IPS-20b (cell line): ENCODE measurements around the gene CLASRP.
"Not testable (repeated sequence)": the region's sequence is repeated elsewhere in the genome, so short reads cannot be mapped to it uniquely, and the experiment has no call there.

Experiments
- H3K27ac ChIP-seq: one replicate; pipeline ENCODE4 v1.5.1; 2013; ENCODE audit warnings: low read length
- H3K27me3 ChIP-seq: 2 replicates; pipeline ENCODE4 v1.6.1; 2013; ENCODE audit warnings: mild to moderate bottlenecking, low read length, inconsistent platforms; ENCODE audit not compliant: insufficient read depth
- H3K36me3 ChIP-seq: 2 replicates; pipeline ENCODE4 v1.6.1; 2013; ENCODE audit warnings: low read depth, mild to moderate bottlenecking, inconsistent platforms, low read length, moderate library complexity; ENCODE audit not compliant: insufficient read depth
- H3K4me1 ChIP-seq: 2 replicates; pipeline ENCODE4 v1.6.1; 2013; ENCODE audit warnings: mild to moderate bottlenecking, control low read depth, inconsistent platforms, low read length, moderate library complexity; ENCODE audit not compliant: insufficient read depth
- H3K4me3 ChIP-seq: 2 replicates; pipeline ENCODE4 v1.5.1; 2013; ENCODE audit warnings: mild to moderate bottlenecking, low read length, inconsistent platforms
- H3K9ac ChIP-seq: 2 replicates; pipeline ENCODE4 v1.6.1; 2013; ENCODE audit warnings: low read depth, mild to moderate bottlenecking, inconsistent platforms, low read length, moderate library complexity
- H3K9me3 ChIP-seq: 2 replicates; pipeline ENCODE4 v1.6.1; 2013; ENCODE audit warnings: mild to moderate bottlenecking, low read depth, low read length, inconsistent platforms; ENCODE audit not compliant: insufficient read depth

CLASRP gene, protein sequence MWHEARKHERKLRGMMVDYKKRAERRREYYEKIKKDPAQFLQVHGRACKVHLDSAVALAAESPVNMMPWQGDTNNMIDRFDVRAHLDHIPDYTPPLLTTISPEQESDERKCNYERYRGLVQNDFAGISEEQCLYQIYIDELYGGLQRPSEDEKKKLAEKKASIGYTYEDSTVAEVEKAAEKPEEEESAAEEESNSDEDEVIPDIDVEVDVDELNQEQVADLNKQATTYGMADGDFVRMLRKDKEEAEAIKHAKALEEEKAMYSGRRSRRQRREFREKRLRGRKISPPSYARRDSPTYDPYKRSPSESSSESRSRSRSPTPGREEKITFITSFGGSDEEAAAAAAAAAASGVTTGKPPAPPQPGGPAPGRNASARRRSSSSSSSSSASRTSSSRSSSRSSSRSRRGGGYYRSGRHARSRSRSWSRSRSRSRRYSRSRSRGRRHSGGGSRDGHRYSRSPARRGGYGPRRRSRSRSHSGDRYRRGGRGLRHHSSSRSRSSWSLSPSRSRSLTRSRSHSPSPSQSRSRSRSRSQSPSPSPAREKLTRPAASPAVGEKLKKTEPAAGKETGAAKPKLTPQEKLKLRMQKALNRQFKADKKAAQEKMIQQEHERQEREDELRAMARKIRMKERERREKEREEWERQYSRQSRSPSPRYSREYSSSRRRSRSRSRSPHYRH

DNA sequence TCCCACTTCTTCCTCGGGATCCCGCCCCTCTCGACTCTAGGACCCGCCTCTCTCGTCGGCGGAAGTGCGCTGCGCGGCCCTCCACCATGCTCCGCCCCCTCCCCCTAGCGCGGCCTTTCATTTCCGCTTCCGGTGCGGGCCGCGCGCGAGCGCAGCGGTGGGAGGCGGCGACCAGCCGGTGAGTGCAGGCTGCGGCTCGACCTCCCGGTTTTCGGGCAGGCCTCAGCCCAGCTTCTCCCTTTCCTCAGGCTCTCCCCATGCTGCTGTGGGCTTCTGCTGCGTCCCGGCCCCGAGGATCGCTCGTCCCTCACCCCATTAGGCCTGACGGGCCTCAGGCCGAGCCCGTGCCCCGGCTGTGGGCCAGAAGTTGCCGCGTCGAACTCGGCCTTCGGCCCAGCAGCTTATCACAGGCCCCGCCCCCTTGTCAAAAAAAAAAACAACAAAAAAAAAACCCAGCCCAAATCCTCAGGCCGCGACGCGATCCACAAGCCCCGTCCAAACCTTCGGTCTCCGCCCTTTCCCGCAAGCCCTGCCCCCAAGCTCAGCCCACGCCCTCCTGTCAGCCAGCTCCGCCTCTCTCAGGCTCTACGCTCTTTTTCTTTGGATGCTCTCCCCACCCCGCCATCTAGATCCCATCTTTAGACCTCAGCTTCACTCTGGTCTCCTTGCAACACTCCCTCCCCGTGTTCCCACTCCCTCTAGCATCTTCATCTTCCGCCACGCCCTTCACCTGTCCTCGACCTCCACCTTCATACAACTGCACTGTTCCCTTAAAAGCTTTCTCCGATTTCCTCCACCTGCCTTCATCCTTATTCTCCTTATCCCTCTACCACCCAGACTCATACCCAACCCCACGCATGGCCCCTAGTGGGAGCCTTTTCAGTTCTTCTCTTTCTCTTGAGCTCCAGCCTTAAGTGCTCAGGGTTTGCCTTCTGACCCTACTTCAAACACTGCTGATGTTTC lies at the start of gene CLASRP:
Gene CLASRP, plus strand, starts transcription at position 115 of the 963 bp plus-strand sequence. CDS start 1,168 bp downstream, outside the sequence.
- Histone ChIP-seq H3K36me3 (peaks cover 38% of the 10 kb centered on the region), H3K27ac (no peak within 1 kb of the TSS)

DNA sequence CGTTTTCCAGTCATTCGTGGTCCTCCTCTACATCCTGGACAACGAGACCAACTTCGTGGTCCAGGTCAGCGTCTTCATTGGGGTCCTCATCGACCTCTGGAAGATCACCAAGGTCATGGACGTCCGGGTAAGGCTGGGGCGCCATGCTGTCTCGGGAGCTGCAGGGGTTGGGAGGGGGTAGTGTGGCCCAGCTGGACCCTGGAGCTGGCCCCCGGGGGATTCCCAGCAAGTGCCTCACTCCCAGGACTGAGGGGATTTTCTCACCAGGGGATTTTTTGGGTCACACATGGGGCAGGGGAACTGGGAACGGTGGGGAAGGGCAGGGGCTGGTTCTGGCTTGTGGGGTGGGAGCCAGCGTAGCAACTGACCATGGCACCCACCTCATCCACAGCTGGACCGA lies 48.4 kb upstream of the CLASRP start:
- no peak overlapping the region for H3K27ac ChIP-seq
- H3K27me3 ChIP-seq: no peaks in the 10 kb centered on the region
- no peaks in the 10 kb centered on the region for H3K9me3 ChIP-seq
- H3K9ac ChIP-seq: no peak overlapping the region
- H3K36me3 ChIP-seq: peaks cover 55% of the 10 kb centered on the region
- H3K4me3 ChIP-seq: no peak overlapping the region
- H3K4me1 ChIP-seq: no peaks in the 10 kb centered on the region

More for the DNA sequence above, at the start of gene CLASRP:
- H3K9me3 ChIP-seq: no peaks in the 10 kb centered on the region
- H3K4me3 ChIP-seq: peak within 1 kb of the TSS; percentile 96
- H3K27me3 ChIP-seq: no peaks in the 10 kb centered on the region
- peak within 1 kb of the TSS; percentile 91 for H3K9ac ChIP-seq
- peaks cover 8% of the 10 kb centered on the region for H3K4me1 ChIP-seq

DNA sequence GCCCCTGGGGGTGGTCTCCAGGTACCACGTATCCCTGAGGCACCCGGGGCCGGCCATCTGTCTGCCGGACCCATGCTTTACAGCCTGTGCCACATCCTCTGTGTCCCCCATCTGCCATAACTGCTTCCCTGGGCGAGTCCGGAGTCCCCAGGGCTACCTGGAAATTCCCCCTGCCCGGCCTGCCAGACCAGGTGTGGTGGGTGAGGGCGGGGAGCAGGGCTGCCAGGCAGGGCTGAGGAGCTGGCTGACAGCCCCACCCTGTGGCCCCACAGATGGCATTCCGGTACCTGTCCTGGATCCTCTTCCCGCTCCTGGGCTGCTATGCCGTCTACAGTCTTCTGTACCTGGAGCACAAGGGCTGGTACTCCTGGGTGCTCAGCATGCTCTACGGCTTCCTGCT lies 47.9 kb upstream of the CLASRP start:
- H3K4me3 ChIP-seq: no peak overlapping the region
- H3K27ac ChIP-seq: no peak overlapping the region
- H3K9ac ChIP-seq: no peak overlapping the region
- peaks cover 50% of the 10 kb centered on the region for H3K36me3 ChIP-seq
- H3K9me3 ChIP-seq: no peaks in the 10 kb centered on the region
- H3K4me1 ChIP-seq: no peaks in the 10 kb centered on the region
- no peaks in the 10 kb centered on the region for H3K27me3 ChIP-seq

DNA sequence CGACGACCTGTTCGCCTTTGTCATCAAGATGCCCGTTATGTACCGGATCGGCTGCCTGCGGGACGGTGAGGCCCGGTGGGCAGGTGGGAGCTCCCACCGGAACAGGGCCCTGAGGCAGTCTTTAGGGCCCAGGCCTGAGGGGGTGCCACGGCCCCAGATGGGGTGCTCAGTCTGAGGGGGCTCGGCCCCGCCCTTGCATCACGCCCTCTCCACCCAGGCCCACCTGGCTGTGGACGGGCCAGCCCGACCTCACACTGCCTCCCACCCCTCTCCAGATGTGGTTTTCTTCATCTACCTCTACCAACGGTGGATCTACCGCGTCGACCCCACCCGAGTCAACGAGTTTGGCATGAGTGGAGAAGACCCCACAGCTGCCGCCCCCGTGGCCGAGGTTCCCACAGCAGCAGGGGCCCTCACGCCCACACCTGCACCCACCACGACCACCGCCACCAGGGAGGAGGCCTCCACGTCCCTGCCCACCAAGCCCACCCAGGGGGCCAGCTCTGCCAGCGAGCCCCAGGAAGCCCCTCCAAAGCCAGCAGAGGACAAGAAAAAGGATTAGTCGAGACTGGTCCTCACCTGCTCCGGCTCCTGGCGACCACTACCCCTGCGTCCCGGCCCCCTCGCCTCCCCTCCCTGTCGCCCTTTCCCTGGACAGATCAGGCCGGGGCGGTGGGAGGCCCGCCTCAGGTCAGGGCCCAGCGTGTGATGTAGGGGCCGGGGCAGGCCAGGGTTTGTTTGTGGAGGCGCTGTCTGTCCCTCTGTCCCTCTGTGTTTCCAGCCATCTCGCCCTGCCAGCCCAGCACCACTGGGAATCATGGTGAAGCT lies 46.3 kb upstream of the CLASRP start:
- H3K27me3 ChIP-seq: no peaks in the 10 kb centered on the region
- no peaks in the 10 kb centered on the region for H3K4me1 ChIP-seq
- no peaks in the 10 kb centered on the region for H3K9me3 ChIP-seq
- H3K4me3 ChIP-seq: no peak overlapping the region
- H3K9ac ChIP-seq: no peak overlapping the region
- no peak overlapping the region for H3K27ac ChIP-seq
- H3K36me3 ChIP-seq: peaks cover 36% of the 10 kb centered on the region

DNA sequence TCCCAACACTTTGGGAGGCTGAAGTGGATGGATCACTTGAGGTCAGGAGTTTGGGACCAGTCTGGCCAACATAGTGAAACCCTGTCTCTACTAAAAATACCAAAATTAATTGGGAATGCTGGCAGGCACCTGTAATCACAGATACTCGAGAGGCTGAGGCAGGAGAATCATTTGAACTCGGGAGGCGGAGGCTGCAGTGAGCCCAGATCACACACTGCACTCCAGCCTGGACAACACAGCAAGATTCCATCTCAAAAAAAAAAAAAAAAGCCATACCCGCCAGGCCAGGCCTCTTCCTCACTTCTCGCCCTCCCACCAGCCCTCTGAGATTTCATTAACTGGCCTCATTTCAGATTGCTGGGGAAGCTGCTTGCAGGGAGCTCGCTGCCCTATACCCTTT lies 45.3 kb upstream of the CLASRP start:
- Histone ChIP-seq H3K9ac (no peak overlapping the region), H3K4me1 (no peaks in the 10 kb centered on the region), H3K27me3 (no peaks in the 10 kb centered on the region), H3K4me3 (no peak overlapping the region), H3K36me3 (peaks cover 30% of the 10 kb centered on the region), H3K9me3 (no peaks in the 10 kb centered on the region), H3K27ac (no peak overlapping the region)

DNA sequence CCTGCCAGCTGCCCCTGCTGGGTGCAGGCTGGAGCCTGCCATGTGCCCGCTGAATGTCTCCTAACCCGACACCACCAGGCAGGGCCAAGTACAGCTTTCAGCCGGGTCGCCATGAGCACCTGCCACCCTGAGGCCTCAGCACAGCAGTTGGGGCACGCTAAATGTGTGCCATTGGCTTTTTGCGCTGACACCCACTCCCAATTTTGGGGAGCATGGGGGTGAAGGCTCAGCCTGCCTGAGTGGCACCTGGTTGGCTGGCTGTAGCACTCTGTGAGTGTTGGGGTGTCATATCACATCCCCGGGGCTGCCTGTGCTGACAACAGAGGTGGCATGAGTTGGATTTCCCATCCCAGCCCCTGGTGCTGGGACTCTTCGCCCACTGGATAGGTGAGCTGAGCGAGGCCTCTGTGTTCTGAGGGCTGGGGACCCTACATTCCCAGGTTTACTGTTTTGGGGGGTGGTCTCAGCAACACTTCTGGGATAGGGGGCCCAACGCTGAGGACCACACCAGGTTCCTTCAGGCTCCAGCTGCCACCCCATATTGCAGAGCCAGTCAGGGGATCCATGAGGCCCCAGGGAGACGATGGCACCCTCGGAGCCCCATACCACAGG lies 44.8 kb upstream of the CLASRP start:
- no peaks in the 10 kb centered on the region for H3K9me3 ChIP-seq
- H3K4me1 ChIP-seq: no peaks in the 10 kb centered on the region
- H3K36me3 ChIP-seq: peaks cover 26% of the 10 kb centered on the region
- no peak overlapping the region for H3K9ac ChIP-seq
- no peak overlapping the region for H3K27ac ChIP-seq
- no peak overlapping the region for H3K4me3 ChIP-seq
- no peaks in the 10 kb centered on the region for H3K27me3 ChIP-seq

DNA sequence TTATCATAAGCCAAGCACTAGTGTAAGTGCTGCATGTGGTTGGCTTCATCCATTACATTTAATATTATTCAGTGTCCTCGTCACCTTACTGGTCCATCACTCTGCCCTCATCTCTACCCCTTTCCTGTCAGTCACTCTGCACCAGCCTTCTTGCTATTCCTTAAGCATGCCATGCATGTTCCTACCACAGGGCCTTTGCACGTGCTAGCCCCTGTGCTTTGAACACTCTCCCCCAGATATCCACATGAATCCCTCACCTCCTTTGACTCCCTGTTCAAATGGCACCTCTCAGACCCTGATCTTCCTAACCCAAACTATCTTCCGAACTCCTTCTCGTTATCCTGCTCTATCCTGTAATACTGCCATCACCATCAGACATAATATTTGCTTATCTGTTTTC lies 40.8 kb upstream of the CLASRP start:
- H3K9ac ChIP-seq: no peak overlapping the region
- H3K27ac ChIP-seq: no peak overlapping the region
- H3K4me3 ChIP-seq: no peak overlapping the region
- H3K9me3 ChIP-seq: no peaks in the 10 kb centered on the region
- H3K27me3 ChIP-seq: no peaks in the 10 kb centered on the region
- H3K4me1 ChIP-seq: no peaks in the 10 kb centered on the region; the same call in 1 of the 2 replicates
- H3K36me3 ChIP-seq: no peaks in the 10 kb centered on the region

DNA sequence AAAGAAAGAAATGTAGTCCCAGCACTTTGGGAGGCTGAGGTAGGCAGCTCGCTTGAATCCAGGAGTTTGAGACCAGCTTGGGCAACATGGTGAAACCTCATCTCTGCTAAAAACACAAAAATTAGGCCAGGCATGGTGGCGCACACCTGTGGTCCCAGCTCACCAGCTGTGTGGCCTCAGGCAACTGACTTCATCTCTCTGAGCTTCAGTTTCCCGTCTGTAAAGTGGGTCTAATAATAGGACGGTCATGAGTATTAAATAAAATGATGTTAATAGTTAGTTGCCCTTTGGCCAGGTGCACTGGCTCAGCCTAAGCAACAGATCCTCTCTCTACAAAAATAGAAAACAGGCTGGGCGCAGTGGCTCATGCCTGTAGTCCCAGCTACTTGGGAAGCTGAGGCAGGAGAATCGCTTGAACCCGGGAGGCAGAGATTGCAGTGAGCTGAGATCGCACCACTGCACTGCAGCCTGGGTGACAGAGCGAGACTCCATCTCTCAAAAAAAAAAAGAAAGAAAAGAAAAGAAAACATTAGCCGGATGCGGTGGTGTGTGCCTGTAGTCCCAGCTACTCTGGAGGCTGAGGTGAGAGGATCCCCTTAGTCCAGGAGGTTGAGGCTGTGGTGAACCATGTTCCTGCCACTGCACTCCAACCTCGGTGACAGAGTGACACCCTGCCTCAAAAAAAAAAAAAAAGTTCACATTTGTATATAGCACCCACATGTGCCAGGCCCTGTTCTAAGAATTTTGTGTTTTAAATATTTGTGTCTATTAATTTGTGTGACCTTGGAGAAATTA lies 39.5 kb upstream of the CLASRP start:
- not testable (repeated sequence) for H3K27ac ChIP-seq, H3K4me1 ChIP-seq, H3K9ac ChIP-seq, H3K27me3 ChIP-seq, H3K36me3 ChIP-seq, H3K4me3 ChIP-seq, H3K9me3 ChIP-seq

DNA sequence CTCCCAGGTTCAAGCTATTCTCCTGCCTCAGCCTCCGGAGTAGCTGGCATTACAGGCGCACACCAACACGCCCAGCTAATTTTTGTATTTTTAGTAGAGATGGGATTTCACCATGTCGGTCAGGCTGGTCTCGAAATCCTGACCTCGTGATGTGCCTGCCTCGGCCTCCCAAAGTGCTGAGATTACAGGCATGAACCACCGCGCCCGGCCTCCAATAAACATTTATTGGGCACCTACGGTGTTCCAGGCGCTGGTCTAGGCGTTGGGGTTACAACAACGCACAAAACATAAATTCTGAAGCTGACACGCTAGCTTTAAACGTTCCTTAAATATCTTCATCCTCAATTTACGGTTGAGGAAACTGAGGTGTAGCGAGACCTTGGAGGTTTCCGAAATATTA lies 38.2 kb upstream of the CLASRP start:
- H3K27ac ChIP-seq, H3K27me3 ChIP-seq, H3K4me3 ChIP-seq, H3K9ac ChIP-seq, H3K4me1 ChIP-seq, H3K9me3 ChIP-seq, H3K36me3 ChIP-seq: not testable (repeated sequence)

DNA sequence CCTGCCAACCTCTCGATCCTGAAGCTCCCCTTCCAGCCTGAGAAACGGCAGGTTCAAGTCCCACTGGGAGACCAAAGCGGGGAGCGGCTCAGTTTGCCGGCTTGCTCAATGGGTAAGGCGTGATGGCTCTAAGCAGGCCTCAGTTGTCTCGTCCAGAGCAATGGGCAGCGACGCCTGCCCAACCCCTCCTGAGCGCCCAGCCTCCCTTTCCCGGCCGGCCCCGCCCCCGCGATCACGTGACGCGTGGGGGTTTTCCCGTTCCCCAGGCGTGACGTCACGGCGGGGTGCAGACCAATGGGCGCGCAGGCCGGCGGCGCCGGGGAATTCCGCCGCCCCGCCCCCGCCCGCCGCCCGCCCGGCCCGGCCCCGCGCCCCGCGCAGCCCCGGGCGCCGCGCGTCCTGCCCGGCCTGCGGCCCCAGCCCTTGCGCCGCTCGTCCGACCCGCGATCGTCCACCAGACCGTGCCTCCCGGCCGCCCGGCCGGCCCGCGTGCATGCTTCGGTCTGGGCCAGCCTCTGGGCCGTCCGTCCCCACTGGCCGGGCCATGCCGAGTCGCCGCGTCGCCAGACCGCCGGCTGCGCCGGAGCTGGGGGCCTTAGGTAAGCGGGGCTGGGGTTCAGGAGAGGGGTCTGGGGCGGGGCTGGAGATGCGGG lies 37.6 kb upstream of the CLASRP start, which contains the start of gene RELB:
Gene RELB, plus strand, starts transcription at position 378 of the 653 bp plus-strand sequence. Its CDS starts 116 bp downstream, at position 494.
- Histone ChIP-seq H3K9me3 (no peaks in the 10 kb centered on the region), H3K27ac (peak within 1 kb of the TSS; percentile 56), H3K36me3 (no peaks in the 10 kb centered on the region), H3K27me3 (no peaks in the 10 kb centered on the region), H3K4me3 (peak within 1 kb of the TSS; percentile 82; the same call in 1 of the 2 replicates), H3K9ac (peak within 1 kb of the TSS; percentile 80; the same call in 1 of the 2 replicates), H3K4me1 (no peaks in the 10 kb centered on the region; the same call in 1 of the 2 replicates)
